Measurements from ENCODE around the gene PA2G4.

- TF ChIP-seq CTCF (IDR thresholded peaks at IDR 0.05; ENCODE audit: insufficient read depth, low read depth, low read length) (no peak), EZH2 (IDR thresholded peaks at IDR 0.05; ENCODE audit: insufficient read depth, low read length) (no peak)
Measured at GRCh38 chr12:56097738-56098137, 6.6 kb upstream of the PA2G4 start.
